ENCODE data around the gene CIAO2B.

GRCh38 chr16:66970775-66971720 is 36.8 kb upstream of the CIAO2B start:
- TF ChIP-seq, protein P1, sequence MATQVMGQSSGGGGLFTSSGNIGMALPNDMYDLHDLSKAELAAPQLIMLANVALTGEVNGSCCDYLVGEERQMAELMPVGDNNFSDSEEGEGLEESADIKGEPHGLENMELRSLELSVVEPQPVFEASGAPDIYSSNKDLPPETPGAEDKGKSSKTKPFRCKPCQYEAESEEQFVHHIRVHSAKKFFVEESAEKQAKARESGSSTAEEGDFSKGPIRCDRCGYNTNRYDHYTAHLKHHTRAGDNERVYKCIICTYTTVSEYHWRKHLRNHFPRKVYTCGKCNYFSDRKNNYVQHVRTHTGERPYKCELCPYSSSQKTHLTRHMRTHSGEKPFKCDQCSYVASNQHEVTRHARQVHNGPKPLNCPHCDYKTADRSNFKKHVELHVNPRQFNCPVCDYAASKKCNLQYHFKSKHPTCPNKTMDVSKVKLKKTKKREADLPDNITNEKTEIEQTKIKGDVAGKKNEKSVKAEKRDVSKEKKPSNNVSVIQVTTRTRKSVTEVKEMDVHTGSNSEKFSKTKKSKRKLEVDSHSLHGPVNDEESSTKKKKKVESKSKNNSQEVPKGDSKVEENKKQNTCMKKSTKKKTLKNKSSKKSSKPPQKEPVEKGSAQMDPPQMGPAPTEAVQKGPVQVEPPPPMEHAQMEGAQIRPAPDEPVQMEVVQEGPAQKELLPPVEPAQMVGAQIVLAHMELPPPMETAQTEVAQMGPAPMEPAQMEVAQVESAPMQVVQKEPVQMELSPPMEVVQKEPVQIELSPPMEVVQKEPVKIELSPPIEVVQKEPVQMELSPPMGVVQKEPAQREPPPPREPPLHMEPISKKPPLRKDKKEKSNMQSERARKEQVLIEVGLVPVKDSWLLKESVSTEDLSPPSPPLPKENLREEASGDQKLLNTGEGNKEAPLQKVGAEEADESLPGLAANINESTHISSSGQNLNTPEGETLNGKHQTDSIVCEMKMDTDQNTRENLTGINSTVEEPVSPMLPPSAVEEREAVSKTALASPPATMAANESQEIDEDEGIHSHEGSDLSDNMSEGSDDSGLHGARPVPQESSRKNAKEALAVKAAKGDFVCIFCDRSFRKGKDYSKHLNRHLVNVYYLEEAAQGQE (IDR thresholded peaks at IDR 0.05; ENCODE audit: borderline replicate concordance) = no peak
- TF ChIP-seq, protein P2, sequence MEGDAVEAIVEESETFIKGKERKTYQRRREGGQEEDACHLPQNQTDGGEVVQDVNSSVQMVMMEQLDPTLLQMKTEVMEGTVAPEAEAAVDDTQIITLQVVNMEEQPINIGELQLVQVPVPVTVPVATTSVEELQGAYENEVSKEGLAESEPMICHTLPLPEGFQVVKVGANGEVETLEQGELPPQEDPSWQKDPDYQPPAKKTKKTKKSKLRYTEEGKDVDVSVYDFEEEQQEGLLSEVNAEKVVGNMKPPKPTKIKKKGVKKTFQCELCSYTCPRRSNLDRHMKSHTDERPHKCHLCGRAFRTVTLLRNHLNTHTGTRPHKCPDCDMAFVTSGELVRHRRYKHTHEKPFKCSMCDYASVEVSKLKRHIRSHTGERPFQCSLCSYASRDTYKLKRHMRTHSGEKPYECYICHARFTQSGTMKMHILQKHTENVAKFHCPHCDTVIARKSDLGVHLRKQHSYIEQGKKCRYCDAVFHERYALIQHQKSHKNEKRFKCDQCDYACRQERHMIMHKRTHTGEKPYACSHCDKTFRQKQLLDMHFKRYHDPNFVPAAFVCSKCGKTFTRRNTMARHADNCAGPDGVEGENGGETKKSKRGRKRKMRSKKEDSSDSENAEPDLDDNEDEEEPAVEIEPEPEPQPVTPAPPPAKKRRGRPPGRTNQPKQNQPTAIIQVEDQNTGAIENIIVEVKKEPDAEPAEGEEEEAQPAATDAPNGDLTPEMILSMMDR (IDR thresholded peaks at IDR 0.05; ENCODE audit: poor library complexity, severe bottlenecking) = no peak
- TF ChIP-seq EZH2 (IDR thresholded peaks at IDR 0.05; ENCODE audit: borderline replicate concordance, insufficient read depth, low read length, poor library complexity, severe bottlenecking) (no peak), POLR2AphosphoS5 (IDR thresholded peaks at IDR 0.05) (no peak), RAD21 (conservative IDR thresholded peaks at IDR 0.05) (no peak), EP300 (conservative IDR thresholded peaks at IDR 0.05; ENCODE audit: poor library complexity, severe bottlenecking) (no peak), TAF1 (IDR thresholded peaks at IDR 0.05; ENCODE audit: low read depth) (no peak)
